ENCODE results near the gene GRIA3. TPM values are rescaled to one million over a fixed set of nuclear protein-coding genes. Genes with fewer than 3 reads are reported as not detected.
"Not testable (repeated sequence)": the region's sequence is repeated elsewhere in the genome, so short reads cannot be mapped to it uniquely, and the experiment has no call there.

Gene GRIA3
- total RNA-seq, 1 experiment from 2014 or later, result not detected

DNA sequence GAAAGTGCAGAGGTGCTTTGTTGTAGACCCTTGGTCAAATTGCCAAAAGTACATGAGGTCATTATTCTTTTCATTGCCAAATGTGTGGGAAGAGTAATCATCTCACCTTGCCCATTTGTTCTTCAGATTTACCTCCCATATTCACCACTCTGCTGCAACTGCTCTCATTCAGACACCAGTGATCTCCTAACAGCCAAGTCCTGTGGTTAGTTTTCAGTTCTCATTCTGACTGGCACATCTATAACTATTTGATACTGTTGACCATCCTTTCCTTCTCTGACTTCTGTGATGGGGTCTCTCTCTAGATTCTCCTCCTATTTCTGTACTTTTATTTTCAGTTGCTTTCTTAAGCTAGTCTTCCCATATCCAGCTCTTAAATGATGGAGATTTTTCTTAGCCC is 39.8 kb downstream of the GRIA3 start:
- H3K36me3 ChIP-seq, result no peaks in the 10 kb centered on the region
- H3K27me3 ChIP-seq, result no peaks in the 10 kb centered on the region
- no peak for DNase-seq
- H3K9me3 ChIP-seq, result no peaks in the 10 kb centered on the region
- H3K4me3 ChIP-seq, result no peak overlapping the region

DNA sequence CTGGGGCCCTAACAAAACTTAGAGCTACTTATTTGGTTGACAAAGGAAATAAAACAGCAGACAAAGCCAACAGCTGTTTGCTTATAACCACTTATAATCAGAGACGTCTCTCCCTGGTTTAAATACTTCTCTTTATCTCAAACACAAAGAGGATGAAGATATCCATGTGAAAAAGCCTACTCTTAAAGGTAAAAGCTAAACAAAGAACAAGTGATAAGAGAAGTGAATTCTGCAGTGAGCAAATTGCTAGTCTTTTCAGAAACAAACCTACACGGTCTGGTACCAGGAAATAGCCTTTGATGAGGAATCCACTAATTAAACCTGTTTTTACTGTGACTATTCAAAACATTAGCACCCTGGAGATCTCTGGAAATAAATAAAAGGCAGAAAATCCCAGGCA is 46.7 kb downstream of the GRIA3 start:
- no peaks in the 10 kb centered on the region for H3K9me3 ChIP-seq
- no peak for DNase-seq
- no peaks in the 10 kb centered on the region for H3K27me3 ChIP-seq
- H3K4me3 ChIP-seq, result no peak overlapping the region
- no peaks in the 10 kb centered on the region for H3K36me3 ChIP-seq

- Histone ChIP-seq H3K4me3 (no peak overlapping the region), H3K36me3 (no peaks in the 10 kb centered on the region), H3K9me3 (no peaks in the 10 kb centered on the region), H3K27me3 (no peaks in the 10 kb centered on the region)
- DNase-seq, result no peak
These were observed 52.8 kb downstream of the GRIA3 start for GRCh38 chrX:123236859-123237258.

GRCh38 chrX:123237271-123237670 is 53.2 kb downstream of the GRIA3 start:
- Histone ChIP-seq H3K27me3 (no peaks in the 10 kb centered on the region), H3K36me3 (no peaks in the 10 kb centered on the region), H3K4me3 (no peak overlapping the region), H3K9me3 (no peaks in the 10 kb centered on the region)
- DNase-seq, result no peak

DNA sequence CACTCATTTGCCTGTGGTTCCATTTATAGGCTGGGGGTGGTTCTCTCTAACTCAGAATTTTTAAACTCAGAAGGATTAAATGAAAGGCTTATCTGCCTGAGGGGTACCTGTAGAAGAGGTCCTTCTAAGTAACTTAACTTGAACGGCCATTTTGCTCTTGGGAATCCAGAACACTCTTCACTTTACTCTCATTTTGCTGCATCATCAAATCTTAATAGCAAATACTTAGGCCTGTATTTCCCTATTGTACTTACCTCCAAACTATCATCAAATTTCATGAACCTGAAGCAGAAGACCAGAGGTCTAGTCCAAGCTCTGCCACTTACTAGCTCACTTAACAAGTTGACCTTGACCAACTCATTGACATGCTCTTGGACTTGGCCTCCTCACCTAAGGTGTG is 70.4 kb downstream of the GRIA3 start:
- Histone ChIP-seq H3K9me3 (no peaks in the 10 kb centered on the region), H3K4me3 (no peak overlapping the region), H3K27me3 (no peaks in the 10 kb centered on the region), H3K36me3 (no peaks in the 10 kb centered on the region)
- DNase-seq, result no peak

DNA sequence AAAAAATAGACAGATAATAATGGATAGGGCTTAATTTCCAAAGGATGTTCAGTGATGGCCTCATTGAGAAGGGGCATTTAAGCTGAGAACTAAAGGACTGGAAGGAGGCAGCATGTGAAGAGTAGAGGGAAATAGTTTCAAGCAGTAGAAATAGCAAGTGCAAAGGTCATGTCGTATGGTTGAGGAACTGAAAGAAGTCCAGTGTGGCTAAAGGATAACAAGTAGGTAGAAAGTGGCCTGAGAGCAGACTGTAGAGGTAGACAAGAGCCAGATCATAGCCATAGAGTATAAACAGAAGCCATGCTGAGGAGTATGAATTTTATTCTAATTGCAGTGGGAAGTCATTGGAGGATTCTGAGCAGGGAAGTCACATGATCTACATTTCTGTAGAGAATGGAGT is 72.3 kb downstream of the GRIA3 start:
- H3K27me3 ChIP-seq, result no peaks in the 10 kb centered on the region
- H3K4me3 ChIP-seq, result no peak overlapping the region
- no peaks in the 10 kb centered on the region for H3K36me3 ChIP-seq
- no peaks in the 10 kb centered on the region for H3K9me3 ChIP-seq
- no peak for DNase-seq

DNA sequence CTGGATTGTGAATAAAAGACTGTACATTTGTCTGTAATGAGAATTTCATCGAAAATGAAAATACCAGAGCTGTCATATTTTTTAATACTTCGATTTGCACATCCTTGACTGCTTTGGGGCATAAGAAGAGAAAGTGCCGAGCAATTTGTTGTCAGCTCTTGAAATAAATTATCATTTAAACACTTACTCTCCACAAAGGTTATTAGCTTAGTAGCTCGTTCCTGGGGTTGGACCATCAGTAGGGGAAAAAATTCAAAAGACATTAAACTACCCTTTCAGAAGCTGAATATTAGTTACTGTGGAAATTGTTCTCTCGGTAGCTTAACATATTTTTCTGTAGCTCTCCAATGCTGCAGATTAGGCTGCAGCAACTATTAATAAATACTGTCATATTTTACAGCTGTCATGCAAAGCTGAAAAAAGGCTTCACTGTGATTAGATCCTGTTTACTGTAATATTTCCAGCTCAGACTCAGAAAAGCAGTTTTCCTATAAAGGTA is 76.9 kb downstream of the GRIA3 start:
- Histone ChIP-seq H3K27me3 (no peaks in the 10 kb centered on the region), H3K36me3 (no peaks in the 10 kb centered on the region), H3K9me3 (no peaks in the 10 kb centered on the region), H3K4me3 (no peak overlapping the region)
- no peak for DNase-seq

DNA sequence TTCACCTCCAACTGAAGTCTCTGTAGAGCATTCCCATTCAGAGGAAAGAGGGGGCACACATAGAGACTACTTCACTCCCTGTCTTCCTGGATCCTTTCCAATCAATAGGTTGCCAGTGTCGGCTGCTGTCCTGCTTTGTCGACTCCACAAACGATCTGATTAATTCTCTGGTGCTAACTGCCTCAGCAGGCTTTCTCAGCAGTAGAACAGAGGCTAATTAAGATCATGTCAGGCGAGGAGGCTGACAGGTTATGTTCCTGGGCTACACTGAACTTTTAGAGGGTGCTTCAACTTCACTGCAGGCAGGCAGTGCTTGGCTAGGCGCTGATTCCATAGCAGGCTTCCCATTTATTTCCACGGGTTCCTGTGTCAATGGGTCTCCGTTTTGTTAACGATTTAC is 79.2 kb downstream of the GRIA3 start:
- no peaks in the 10 kb centered on the region for H3K27me3 ChIP-seq
- H3K36me3 ChIP-seq, result no peaks in the 10 kb centered on the region
- no peak for DNase-seq
- H3K9me3 ChIP-seq, result no peaks in the 10 kb centered on the region
- no peak overlapping the region for H3K4me3 ChIP-seq

- no peaks in the 10 kb centered on the region for H3K36me3 ChIP-seq
- DNase-seq, result no peak
- H3K9me3 ChIP-seq, result no peaks in the 10 kb centered on the region
- H3K27me3 ChIP-seq, result no peaks in the 10 kb centered on the region
- H3K4me3 ChIP-seq, result no peak overlapping the region
These were observed 79.7 kb downstream of the GRIA3 start for GRCh38 chrX:123263747-123264146.

DNA sequence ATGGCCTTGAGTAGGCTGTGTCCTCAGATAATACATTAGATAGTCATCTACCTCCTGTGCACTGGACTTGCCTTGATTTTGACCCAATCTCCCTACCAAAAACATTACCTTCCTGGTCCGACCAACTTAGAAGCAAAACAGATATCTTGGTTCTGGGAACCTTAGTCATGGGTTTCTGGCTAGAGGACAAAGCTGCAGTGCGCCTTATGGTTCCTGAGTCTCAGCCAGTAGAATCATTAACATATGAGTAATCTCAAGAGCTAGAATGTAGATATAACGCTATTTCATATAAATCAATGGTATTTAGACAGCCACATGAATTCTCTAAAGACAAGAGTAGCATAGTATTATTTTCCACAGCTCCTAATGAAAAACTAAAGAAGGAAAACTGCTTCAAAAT is 83.1 kb downstream of the GRIA3 start:
- no peak overlapping the region for H3K4me3 ChIP-seq
- H3K9me3 ChIP-seq, result no peaks in the 10 kb centered on the region
- no peaks in the 10 kb centered on the region for H3K27me3 ChIP-seq
- DNase-seq, result no peak
- H3K36me3 ChIP-seq, result no peaks in the 10 kb centered on the region

GRCh38 chrX:123271902-123272301 is 87.8 kb downstream of the GRIA3 start:
- Histone ChIP-seq H3K9me3 (no peaks in the 10 kb centered on the region), H3K27me3 (no peaks in the 10 kb centered on the region), H3K4me3 (no peak overlapping the region), H3K36me3 (no peaks in the 10 kb centered on the region)
- no peak for DNase-seq

- no peaks in the 10 kb centered on the region for H3K9me3 ChIP-seq
- no peak for DNase-seq
- H3K27me3 ChIP-seq, result no peaks in the 10 kb centered on the region
- no peaks in the 10 kb centered on the region for H3K36me3 ChIP-seq
- no peak overlapping the region for H3K4me3 ChIP-seq
These were observed 88.6 kb downstream of the GRIA3 start for GRCh38 chrX:123272630-123273029.

- Histone ChIP-seq H3K27me3 (no peaks in the 10 kb centered on the region), H3K36me3 (no peaks in the 10 kb centered on the region), H3K4me3 (no peak overlapping the region), H3K9me3 (no peaks in the 10 kb centered on the region)
- no peak for DNase-seq
These were observed 90.7 kb downstream of the GRIA3 start for GRCh38 chrX:123274796-123275195.

DNA sequence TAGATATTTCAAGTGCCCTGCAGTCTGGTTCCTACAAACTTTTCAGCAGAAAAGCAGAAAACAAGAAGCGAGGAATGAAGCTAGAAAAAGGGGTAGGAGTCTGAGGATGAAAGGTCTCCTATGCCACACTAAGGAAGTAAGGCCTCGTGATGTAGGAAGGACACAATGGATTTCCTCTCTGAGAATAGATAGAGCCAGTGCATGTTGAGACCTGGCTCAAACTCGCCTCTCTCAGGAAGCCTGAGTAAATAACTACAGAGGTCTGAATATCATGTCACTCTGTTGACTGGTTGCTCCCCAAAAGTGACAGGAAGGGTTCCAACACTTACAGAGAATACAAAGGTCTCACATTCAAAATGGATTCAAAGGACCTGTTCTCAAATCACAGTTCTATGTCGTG is 93.3 kb downstream of the GRIA3 start:
- H3K9me3 ChIP-seq, result no peaks in the 10 kb centered on the region
- H3K4me3 ChIP-seq, result no peak overlapping the region
- H3K36me3 ChIP-seq, result no peaks in the 10 kb centered on the region
- DNase-seq, result no peak
- H3K27me3 ChIP-seq, result no peaks in the 10 kb centered on the region

DNA sequence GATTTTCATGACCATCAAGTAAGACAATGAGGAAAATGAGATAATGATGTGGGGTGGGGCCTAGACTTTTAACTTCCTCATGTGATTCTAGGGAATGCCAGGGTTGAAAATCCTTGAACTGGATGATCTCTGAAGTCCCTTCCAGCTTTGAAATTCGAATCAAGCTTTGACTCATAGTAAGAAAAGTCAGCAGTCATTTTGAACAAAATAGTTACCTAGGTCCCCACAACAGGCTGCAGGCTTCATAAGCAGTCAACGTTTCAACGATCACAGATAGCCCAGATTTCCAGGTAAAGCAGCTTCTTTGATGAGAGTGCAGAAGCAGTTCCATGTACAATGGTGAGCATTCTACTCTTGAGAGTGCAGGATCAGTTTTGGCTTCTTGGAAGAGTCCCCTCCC is 93.7 kb downstream of the GRIA3 start:
- Histone ChIP-seq H3K27me3 (no peaks in the 10 kb centered on the region), H3K36me3 (no peaks in the 10 kb centered on the region), H3K9me3 (no peaks in the 10 kb centered on the region), H3K4me3 (no peak overlapping the region)
- DNase-seq, result no peak

GRCh38 chrX:123282241-123282640 is 98.2 kb downstream of the GRIA3 start:
- no peaks in the 10 kb centered on the region for H3K27me3 ChIP-seq
- no peak overlapping the region for H3K4me3 ChIP-seq
- H3K9me3 ChIP-seq, result no peaks in the 10 kb centered on the region
- DNase-seq, result no peak
- no peaks in the 10 kb centered on the region for H3K36me3 ChIP-seq

DNA sequence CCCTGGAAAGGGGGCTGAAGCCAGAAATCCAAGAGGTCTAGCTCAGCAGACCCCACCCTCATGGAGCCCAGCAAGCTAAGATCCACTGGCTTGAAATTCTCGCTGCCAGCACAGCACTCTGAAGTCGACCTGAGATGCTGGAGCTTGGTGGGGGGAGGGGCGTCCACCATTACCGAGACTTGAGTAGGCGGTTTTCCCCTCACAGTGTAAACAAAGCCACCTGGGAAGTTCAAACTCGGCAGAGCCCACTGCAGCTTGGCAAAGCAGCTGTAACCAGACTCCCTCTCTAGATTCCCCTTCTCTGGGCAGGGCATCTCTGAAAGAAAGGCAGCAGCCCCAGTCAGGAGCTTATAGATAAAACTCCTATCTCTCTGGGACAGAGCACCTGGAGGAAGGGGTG is 99.3 kb downstream of the GRIA3 start:
- not testable (repeated sequence) for H3K4me3 ChIP-seq, H3K27me3 ChIP-seq, H3K36me3 ChIP-seq, H3K9me3 ChIP-seq, DNase-seq

- H3K4me3 ChIP-seq, result no peak overlapping the region
- no peaks in the 10 kb centered on the region for H3K9me3 ChIP-seq
- no peaks in the 10 kb centered on the region for H3K27me3 ChIP-seq
- no peak for DNase-seq
- no peaks in the 10 kb centered on the region for H3K36me3 ChIP-seq
These were observed 107.5 kb downstream of the GRIA3 start for GRCh38 chrX:123291623-123292022.

DNA sequence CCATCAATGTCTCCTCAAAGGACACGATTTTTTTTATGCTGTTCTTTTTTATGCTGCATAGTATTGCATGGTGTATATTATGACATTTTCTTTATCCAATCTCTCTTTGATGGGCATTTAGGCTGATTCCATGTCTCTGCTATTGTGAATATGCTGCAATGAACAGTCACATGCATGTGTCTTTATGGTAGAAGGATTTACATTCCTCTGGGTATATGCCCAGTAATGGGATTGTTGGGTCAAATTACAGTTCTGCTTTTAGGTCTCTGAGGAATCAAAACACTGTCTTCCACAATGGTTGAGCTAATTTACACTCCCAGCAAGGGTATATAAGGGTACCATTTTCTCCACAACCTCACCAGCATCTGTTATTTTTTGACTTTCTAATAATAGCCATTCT is 113.9 kb downstream of the GRIA3 start:
- Histone ChIP-seq H3K36me3 (no peaks in the 10 kb centered on the region), H3K4me3 (no peak overlapping the region), H3K27me3 (no peaks in the 10 kb centered on the region), H3K9me3 (no peaks in the 10 kb centered on the region)
- no peak for DNase-seq
